Thoracic aorta (tissue), 2 donors: ENCODE data around the gene NUP210. TPM values are rescaled to one million over a fixed set of nuclear protein-coding genes. Genes with fewer than 3 reads are reported as not detected.

Experiments used
- ATAC-seq: fragments of 150-250 bp; one replicate; pipeline ENCODE4 v1.8.0; 2017; ENCODE audit warnings: low read depth; ENCODE audit not compliant: insufficient number of reproducible peaks, low FRiP score
- DNase-seq: peaks from one replicate; pipeline ENCODE4 v3.0.0-alpha.2; 2020; ENCODE audit warnings: low spot score
- H3K27ac ChIP-seq, 2 donors: fragments of 200-600 bp; sonication (generic); 1 replicate in 1 of 2; 2 replicates in 1 of 2; pipeline ENCODE4 v1.5.1; 2016; ENCODE audit warnings: mild to moderate bottlenecking in 2 of 2, moderate library complexity in 2 of 2
- H3K27me3 ChIP-seq: fragments of 200-600 bp; sonication (generic); replicated peaks from 2 replicates; pipeline ENCODE4 v1.6.0; 2016; ENCODE audit warnings: mild to moderate bottlenecking; ENCODE audit not compliant: insufficient read depth
- H3K36me3 ChIP-seq: fragments of 200-600 bp; sonication (generic); one replicate; pipeline ENCODE4 v1.5.1; 2016
- H3K4me1 ChIP-seq, 2 donors: fragments of 200-600 bp; sonication (generic); 1 replicate in 1 of 2; 2 replicates in 1 of 2; pipeline versions ENCODE4 v1.5.1 to v1.6.0; 2016; ENCODE audit warnings: low read depth in 2 of 2, mild to moderate bottlenecking in 1 of 2; ENCODE audit not compliant: control insufficient read depth in 1 of 2
- H3K4me3 ChIP-seq: fragments of 200-600 bp; sonication (generic); 2 replicates; pipeline ENCODE4 v1.5.1; 2016; ENCODE audit warnings: mild to moderate bottlenecking
- H3K9me3 ChIP-seq: fragments of 200-600 bp; sonication (generic); 2 replicates; pipeline ENCODE4 v1.5.1; 2016
- total RNA-seq, 2 donors: library from RNA; depleted of rRNA; stranded (reverse); fragments of >200 nt; gene quantifications; one replicate each; pipeline versions ENCODE4 v1.1.0 to v1.2.3, GENCODE V29; 2016
- TF ChIP-seq, protein P1 (sequence below): fragments of 200-600 bp; sonication (generic); IDR thresholded peaks from one replicate; pipeline ENCODE4 v1.5.1; 2019; ENCODE audit warnings: antibody characterized with exemption

NUP210 gene
- total RNA-seq, 2 donors from 2014 or later = 3.7 to 4.3 TPM

DNA sequence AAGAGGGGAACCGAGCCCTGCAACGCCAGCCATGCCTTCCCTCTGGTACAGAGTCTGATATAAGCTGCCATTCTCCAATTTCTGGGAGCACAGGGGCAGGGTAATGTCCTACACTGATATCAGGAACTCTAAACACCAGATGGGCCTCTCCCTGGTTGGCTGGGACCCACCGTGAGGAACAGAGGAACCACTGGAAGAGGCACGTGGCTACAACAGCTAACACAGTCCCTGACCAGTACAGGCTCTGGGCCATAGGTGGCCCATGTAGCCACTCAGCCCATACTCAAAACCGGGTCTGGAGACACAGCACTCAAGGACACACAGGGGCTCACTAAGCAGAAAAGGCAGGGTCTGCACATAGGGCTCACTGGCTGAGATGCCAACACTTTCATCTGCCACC, 13.9 kb downstream of the NUP210 start:
- Histone ChIP-seq H3K27ac (no peak overlapping the region), H3K9me3 (peaks cover 14% of the 10 kb centered on the region), H3K27me3 (no peaks in the 10 kb centered on the region), H3K4me3 (no peak overlapping the region), H3K4me1 (no peaks in the 10 kb centered on the region), H3K36me3 (no peaks in the 10 kb centered on the region)
- TF ChIP-seq, protein P1, sequence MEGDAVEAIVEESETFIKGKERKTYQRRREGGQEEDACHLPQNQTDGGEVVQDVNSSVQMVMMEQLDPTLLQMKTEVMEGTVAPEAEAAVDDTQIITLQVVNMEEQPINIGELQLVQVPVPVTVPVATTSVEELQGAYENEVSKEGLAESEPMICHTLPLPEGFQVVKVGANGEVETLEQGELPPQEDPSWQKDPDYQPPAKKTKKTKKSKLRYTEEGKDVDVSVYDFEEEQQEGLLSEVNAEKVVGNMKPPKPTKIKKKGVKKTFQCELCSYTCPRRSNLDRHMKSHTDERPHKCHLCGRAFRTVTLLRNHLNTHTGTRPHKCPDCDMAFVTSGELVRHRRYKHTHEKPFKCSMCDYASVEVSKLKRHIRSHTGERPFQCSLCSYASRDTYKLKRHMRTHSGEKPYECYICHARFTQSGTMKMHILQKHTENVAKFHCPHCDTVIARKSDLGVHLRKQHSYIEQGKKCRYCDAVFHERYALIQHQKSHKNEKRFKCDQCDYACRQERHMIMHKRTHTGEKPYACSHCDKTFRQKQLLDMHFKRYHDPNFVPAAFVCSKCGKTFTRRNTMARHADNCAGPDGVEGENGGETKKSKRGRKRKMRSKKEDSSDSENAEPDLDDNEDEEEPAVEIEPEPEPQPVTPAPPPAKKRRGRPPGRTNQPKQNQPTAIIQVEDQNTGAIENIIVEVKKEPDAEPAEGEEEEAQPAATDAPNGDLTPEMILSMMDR = no peak
- ATAC-seq (no peak), DNase-seq (no peak)

DNA sequence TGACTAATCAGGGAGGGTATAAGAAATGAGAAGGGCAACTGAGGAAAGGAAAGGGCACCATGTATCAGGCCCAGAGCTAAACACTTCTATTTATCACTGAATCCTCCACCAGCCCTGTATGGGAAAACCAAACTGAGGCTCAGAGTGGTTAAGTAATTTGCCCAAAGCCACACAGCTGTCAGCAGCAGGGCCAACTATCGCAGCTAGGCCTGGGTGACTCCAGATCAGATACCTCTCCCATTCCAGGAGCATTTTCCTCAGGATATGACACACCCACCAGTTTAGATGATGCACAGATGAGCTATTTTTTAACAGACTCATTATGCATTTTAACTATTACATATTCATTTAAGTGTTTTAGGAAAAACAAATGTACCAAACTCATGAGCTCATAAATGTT, 14.5 kb downstream of the NUP210 start:
- Histone ChIP-seq H3K27ac (no peak overlapping the region), H3K9me3 (peaks cover 14% of the 10 kb centered on the region), H3K4me3 (no peak overlapping the region), H3K36me3 (no peaks in the 10 kb centered on the region), H3K27me3 (no peaks in the 10 kb centered on the region), H3K4me1 (no peaks in the 10 kb centered on the region)
- no peak for DNase-seq
- TF ChIP-seq, protein P1 = no peak
- no peak for ATAC-seq

DNA sequence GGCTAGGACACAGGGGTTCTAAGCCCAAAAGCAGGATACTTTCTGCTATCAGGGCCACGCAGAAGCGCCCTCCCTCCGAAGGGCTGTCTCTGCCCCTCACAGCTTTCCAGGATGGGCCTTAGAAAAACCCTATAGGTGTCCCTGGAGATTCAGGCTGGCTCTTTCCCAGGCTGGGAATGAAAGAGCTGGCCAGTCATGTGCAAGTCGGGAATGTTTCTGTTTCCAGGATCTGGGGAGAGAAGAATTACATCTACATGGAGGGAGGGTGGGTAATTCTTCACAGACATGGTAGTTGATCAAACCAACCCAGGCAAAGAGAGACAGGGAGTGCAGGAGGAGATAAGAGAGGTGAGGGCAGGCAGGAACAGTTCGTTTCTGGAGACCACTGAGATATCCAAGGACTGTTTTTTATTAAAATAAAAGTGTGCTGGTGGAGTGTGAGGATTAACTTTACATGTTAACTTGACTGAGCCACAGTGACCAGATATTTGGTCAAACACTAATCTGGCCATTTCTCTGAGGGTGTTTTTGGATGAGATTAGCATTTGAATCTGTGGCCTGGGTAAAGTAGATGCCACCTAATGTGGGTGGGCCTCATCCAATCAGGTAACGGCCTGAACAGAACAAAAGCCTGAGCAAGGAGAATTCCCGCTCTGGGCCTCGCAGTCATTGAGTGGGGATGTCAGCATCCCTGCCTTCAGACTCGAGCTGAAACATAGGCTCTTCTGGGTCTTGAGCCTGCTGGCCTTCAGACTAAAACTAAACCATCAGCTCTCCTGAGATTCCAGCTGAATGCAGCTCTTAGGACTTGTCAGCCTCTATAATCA, 15.3 kb downstream of the NUP210 start:
- no peaks in the 10 kb centered on the region for H3K27me3 ChIP-seq
- H3K4me3 ChIP-seq = no peak overlapping the region
- H3K4me1 ChIP-seq = no peaks in the 10 kb centered on the region
- TF ChIP-seq, protein P1 = no peak
- no peaks in the 10 kb centered on the region for H3K36me3 ChIP-seq
- no peak overlapping the region for H3K27ac ChIP-seq
- DNase-seq (no peak), ATAC-seq (no peak)
- H3K9me3 ChIP-seq = peaks cover 14% of the 10 kb centered on the region

DNA sequence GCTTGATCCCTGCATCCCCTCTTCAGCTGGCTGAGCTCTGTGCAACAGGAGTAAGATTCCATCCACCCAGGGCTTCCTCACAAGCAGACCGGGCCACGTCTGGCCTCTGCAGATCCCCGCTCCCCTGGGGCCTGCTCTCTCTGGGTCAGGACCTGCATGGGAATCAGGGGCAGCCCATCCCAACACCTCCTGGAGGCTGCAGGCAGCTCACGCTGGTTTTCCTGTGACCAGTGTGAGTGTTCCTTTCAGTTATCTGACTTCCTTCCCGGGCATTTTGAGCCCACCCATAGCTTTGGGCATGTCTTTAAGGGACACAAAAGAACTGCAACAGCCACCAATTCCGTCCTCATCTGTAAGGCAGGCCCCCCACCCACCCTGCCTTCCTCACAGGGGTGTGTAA, 16.3 kb downstream of the NUP210 start:
- no peaks in the 10 kb centered on the region for H3K4me1 ChIP-seq
- H3K27ac ChIP-seq = no peak overlapping the region
- no peaks in the 10 kb centered on the region for H3K36me3 ChIP-seq
- no peaks in the 10 kb centered on the region for H3K27me3 ChIP-seq
- ATAC-seq (no peak), DNase-seq (no peak)
- TF ChIP-seq, protein P1 = no peak
- H3K4me3 ChIP-seq = no peak overlapping the region
- peaks cover 13% of the 10 kb centered on the region for H3K9me3 ChIP-seq

DNA sequence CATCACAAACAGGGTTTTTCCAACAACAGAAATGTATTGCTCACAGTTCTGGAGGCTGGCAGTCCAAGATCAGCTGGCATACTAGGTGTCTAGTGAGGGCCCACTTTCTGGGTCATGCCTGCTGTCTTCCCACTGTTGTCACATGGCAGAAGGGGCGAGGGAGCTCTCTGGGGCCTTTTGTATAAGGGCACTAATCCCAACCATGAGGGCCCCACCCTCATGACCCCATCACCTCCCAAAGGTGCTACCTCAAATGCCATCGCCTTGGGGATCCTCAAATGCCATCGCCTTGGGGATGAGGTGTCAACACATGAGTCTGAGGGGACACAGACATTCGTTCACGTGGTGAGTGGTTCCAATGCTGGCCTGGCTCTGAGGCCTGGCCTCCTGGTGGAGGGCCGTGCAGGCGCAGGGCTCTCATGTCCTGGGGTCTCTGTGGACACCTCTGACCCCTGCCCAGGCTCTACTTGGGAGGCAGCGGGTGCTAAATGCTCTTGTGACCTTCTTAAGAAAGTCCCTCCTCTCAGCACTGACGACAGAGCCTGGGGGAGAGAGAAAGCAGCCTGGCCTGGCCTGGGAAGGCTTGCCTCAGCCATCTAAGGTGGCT, 16.8 kb downstream of the NUP210 start:
- no peaks in the 10 kb centered on the region for H3K4me1 ChIP-seq
- TF ChIP-seq, protein P1 = no peak
- H3K36me3 ChIP-seq = no peaks in the 10 kb centered on the region
- ATAC-seq (no peak), DNase-seq (no peak)
- H3K27ac ChIP-seq = no peak overlapping the region
- no peak overlapping the region for H3K4me3 ChIP-seq
- no peaks in the 10 kb centered on the region for H3K27me3 ChIP-seq
- peaks cover 8% of the 10 kb centered on the region for H3K9me3 ChIP-seq
